Spleen (tissue), 11 donors: ENCODE results near the gene CNTNAP5. TPM values are rescaled to one million over a fixed set of nuclear protein-coding genes. Genes with fewer than 3 reads are reported as not detected.

Source experiments
- DNase-seq: peaks from one replicate; pipeline ENCODE4 v3.0.0-alpha.2; 2020
- H3K27ac ChIP-seq, 8 donors: fragments of 200-600 bp; sonication (generic) in 7 of 8; 1 replicate in 4 of 8; 2 replicates in 4 of 8; pipeline versions ENCODE4 v1.5.0 to v1.8.0; 2016 to 2021; ENCODE audit warnings: inconsistent platforms in 4 of 8, mild to moderate bottlenecking in 4 of 8, moderate library complexity in 1 of 8
- H3K27me3 ChIP-seq, 7 donors: fragments of 200-600 bp; sonication (generic) in 6 of 7; replicated peaks in 1 of 7; 1 replicate in 4 of 7; 2 replicates in 3 of 7; pipeline versions ENCODE4 v1.5.0 to v1.8.0; 2016 to 2021; ENCODE audit warnings: inconsistent platforms in 3 of 7, mild to moderate bottlenecking in 1 of 7
- H3K36me3 ChIP-seq, 6 donors: fragments of 200-600 bp; sonication (generic) in 5 of 6; 1 replicate in 4 of 6; 2 replicates in 2 of 6; pipeline versions ENCODE4 v1.5.0 to v1.8.0; 2016 to 2021; ENCODE audit warnings: inconsistent platforms in 2 of 6
- H3K4me1 ChIP-seq, 6 donors: fragments of 200-600 bp; sonication (generic) in 5 of 6; 1 replicate in 3 of 6; 2 replicates in 3 of 6; pipeline versions ENCODE4 v1.5.0 to v1.8.0; 2016 to 2021; ENCODE audit warnings: inconsistent platforms in 3 of 6
- H3K4me3 ChIP-seq, 8 donors: fragments of 200-600 bp; sonication (generic) in 7 of 8; 1 replicate in 4 of 8; 2 replicates in 4 of 8; pipeline versions ENCODE4 v1.5.0 to v1.8.0; 2016 to 2021; ENCODE audit warnings: inconsistent platforms in 4 of 8, mild to moderate bottlenecking in 4 of 8, moderate library complexity in 2 of 8
- H3K9me3 ChIP-seq, 8 donors: fragments of 200-600 bp; sonication (generic) in 7 of 8; 1 replicate in 4 of 8; 2 replicates in 4 of 8; pipeline versions ENCODE4 v1.5.0 to v1.8.0; 2016 to 2021; ENCODE audit warnings: inconsistent platforms in 4 of 8
- POLR2A ChIP-seq, 3 donors: fragments of 450-650 bp; IDR thresholded peaks; one replicate each; pipeline ENCODE4 v1.5.1; 2017; ENCODE audit warnings: antibody characterized with exemption in 3 of 3, mild to moderate bottlenecking in 1 of 3
- POLR2AphosphoS5 ChIP-seq, 3 donors: sonication (generic); formaldehyde crosslinking; IDR thresholded peaks; one replicate each; pipeline ENCODE4 v1.5.1; 2017; ENCODE audit warnings: antibody characterized with exemption in 3 of 3
- WGBS, 5 donors: extraction: QIAGEN DNeasy Blood & Tissue Kit in 3 of 5; methylation state at CpG; one replicate each; pipeline versions ENCODE4 v1.1.5 to v1.1.7; 2013 to 2018; 5-methylcytosine and 5-hydroxymethylcytosine counted together
- intact Hi-C: fragments of 100-400 bp; cut with DNase I; formaldehyde crosslinking; loops from one replicate; pipeline ENCODE4 v1.15.0; 2023; ENCODE audit warnings: low total_unique reads
- polyA plus RNA-seq, 3 donors: library from polyadenylated mRNA; stranded (reverse); fragments of 200-250 nt; gene quantifications; one replicate each; pipeline ENCODE4 v1.2.1, GENCODE V29; 2013
- total RNA-seq, 7 donors: library from RNA; depleted of rRNA in 3 of 7; stranded (reverse); fragments of >200 nt in 3 of 7; fragmentation: NEBNext Ultra II Directional in 4 of 7; extraction: Animal tissue kit (Norgen Biotek cat#: 25700) in 4 of 7; gene quantifications; one replicate each; pipeline versions ENCODE4 v1.1.0 to v1.2.1, GENCODE V29; 2016 to 2021
- TF ChIP-seq, protein P1 (sequence below), 11 experiments: fragments of 200-600 bp in 7 of 11; fragments of 450-650 bp in 4 of 11; sonication (generic) in 4 of 11; IDR thresholded peaks in 8 of 11; conservative IDR thresholded peaks in 3 of 11; 1 replicate in 7 of 11; 2 replicates in 4 of 11; pipeline versions ENCODE4 v1.4.0 to v1.8.0; 2016 to 2021; ENCODE audit warnings: antibody characterized with exemption in 11 of 11, inconsistent platforms in 4 of 11, mild to moderate bottlenecking in 1 of 11
- donor health status: healthy with polysubstance abuse.
- donor health status: DM: no; HTN: no; CAD: no; lungs with moderate emphysema.
- donor health status: DM: no; HTN: no; CAD: no.
- donor health status: Bipolar disorder and iron deficiency.
- donor health status: healthy.
- donor health status: DM: no; HTN: no; CAD: no.
- donor health status: DM: yes; HTN: yes; CAD: no.

Gene CNTNAP5
- total and polyA plus RNA-seq, 10 donors = 0.18 TPM; not detected in 9

DNA sequence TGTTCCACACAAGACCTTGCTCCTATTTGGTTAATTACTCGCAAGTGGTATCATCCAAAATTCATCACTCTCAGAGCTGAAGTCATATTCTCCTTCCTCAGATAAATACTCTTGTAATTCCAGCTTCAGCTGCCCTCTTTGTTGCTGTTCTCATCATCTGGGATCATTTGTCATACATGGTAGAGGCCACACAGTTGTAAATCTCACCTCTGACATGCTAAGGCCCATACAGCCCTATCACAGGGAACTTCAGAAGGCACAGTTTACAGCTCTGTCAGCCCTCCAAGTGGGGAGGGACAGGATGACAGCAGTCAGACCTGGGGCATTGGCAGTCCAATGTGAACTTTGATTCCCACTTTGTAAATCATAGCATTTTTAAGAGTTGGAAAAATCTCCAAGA lies 399.0 kb downstream of the CNTNAP5 start:
- WGBS, 5 donors = 85 to 100% (median 90%) methylated on average over 1 of the region's 1 CpG
- intact Hi-C loops = no loop called here

DNA sequence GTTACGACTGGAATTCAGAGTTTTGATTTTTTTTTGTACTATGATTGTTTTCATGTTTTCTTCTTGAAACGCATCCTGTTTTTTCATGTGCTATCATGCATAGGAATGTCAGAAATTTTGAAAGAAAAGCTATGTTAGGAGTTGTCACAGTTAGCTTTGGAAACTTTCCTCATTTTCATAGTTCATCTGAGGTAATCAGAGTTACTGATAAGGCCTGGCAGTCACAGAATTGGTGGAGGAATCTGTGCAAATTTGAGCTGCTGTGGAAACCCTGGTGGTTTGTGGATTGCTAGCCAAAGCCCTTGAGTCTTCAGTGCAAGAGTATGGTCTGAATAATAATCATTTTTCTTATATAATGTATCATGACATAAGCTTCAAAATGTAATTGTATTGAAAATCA lies 401.0 kb downstream of the CNTNAP5 start:
- intact Hi-C loops = no loop called here
- Histone ChIP-seq H3K4me1 (no peaks in the 10 kb centered on the region), H3K27me3 (no peaks in the 10 kb centered on the region), H3K4me3 (no peak overlapping the region), H3K9me3 (no peaks in the 10 kb centered on the region), H3K27ac (no peak overlapping the region), H3K36me3 (no peaks in the 10 kb centered on the region)
- DNase-seq = no peak
- TF ChIP-seq POLR2AphosphoS5 (IDR thresholded peaks at IDR 0.05) (no peak), POLR2A (IDR thresholded peaks at IDR 0.05) (no peak)
- TF ChIP-seq, protein P1, sequence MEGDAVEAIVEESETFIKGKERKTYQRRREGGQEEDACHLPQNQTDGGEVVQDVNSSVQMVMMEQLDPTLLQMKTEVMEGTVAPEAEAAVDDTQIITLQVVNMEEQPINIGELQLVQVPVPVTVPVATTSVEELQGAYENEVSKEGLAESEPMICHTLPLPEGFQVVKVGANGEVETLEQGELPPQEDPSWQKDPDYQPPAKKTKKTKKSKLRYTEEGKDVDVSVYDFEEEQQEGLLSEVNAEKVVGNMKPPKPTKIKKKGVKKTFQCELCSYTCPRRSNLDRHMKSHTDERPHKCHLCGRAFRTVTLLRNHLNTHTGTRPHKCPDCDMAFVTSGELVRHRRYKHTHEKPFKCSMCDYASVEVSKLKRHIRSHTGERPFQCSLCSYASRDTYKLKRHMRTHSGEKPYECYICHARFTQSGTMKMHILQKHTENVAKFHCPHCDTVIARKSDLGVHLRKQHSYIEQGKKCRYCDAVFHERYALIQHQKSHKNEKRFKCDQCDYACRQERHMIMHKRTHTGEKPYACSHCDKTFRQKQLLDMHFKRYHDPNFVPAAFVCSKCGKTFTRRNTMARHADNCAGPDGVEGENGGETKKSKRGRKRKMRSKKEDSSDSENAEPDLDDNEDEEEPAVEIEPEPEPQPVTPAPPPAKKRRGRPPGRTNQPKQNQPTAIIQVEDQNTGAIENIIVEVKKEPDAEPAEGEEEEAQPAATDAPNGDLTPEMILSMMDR (IDR thresholded peaks at IDR 0.05 in 8 of 11, conservative IDR thresholded peaks at IDR 0.05 in 3 of 11) = no peak
- WGBS, 5 donors = 83 to 93% (median 90%) methylated on average over 2 of the region's 2 CpGs

More for the DNA sequence above, 399.0 kb downstream of the CNTNAP5 start:
- TF ChIP-seq POLR2AphosphoS5 (IDR thresholded peaks at IDR 0.05) (no peak), POLR2A (IDR thresholded peaks at IDR 0.05) (no peak)
- TF ChIP-seq, protein P1 (IDR thresholded peaks at IDR 0.05 in 8 of 11, conservative IDR thresholded peaks at IDR 0.05 in 3 of 11) = no peak
- no peaks in the 10 kb centered on the region for H3K4me1 ChIP-seq
- H3K4me3 ChIP-seq = no peak overlapping the region
- no peaks in the 10 kb centered on the region for H3K9me3 ChIP-seq
- no peak overlapping the region for H3K27ac ChIP-seq
- no peaks in the 10 kb centered on the region for H3K36me3 ChIP-seq
- no peaks in the 10 kb centered on the region for H3K27me3 ChIP-seq
- no peak for DNase-seq

DNA sequence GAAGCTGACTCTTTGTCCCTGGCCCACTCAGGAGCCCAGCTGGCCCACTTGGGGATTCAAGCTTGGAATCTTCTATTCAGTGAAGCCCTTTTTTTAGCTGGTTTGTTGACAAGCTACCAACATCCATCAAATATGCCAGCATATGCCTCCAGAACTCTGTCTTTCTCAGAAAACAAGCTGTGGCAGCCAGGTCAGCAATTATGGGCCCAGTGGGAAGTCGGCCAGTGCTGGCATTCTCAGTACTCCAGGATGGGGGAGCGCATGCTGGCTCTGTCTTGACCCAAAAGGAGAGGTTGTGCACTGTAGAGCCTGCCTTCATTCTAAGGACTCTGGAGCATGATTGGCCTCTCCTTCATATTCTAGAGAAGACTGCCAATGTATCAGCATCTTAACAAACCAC lies 401.5 kb downstream of the CNTNAP5 start:
- no peak for DNase-seq
- H3K27ac ChIP-seq = no peak overlapping the region
- no peak for TF ChIP-seq POLR2AphosphoS5 (IDR thresholded peaks at IDR 0.05)
- intact Hi-C loops = no loop called here
- no peaks in the 10 kb centered on the region for H3K9me3 ChIP-seq
- no peaks in the 10 kb centered on the region for H3K36me3 ChIP-seq
- no peaks in the 10 kb centered on the region for H3K4me1 ChIP-seq
- no peak overlapping the region for H3K4me3 ChIP-seq
- H3K27me3 ChIP-seq = no peaks in the 10 kb centered on the region
- WGBS, 5 donors = 72 to 88% (median 80%) methylated on average over 2 of the region's 2 CpGs

DNA sequence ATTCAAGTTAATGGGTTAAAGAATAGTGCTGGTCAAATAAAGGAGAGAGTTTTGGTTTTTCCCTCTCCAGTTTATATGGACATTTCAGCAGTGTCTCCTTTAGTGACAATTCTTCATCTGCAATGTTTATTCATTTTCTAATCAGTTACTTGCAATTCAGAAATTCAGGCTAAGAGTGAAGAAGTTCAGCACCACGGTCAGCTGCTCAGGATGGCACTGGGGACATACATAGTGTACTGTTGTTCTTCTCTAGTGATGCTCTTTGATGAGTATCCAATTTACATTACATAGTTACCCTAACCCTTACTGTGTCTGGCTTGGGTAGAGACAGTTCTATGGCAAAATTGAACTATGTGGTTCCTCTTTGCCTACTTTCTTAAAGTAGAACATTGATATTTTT lies 412.7 kb downstream of the CNTNAP5 start:
- H3K4me3 ChIP-seq = no peak overlapping the region
- 59 to 77% (median 74%) methylated on average over 1 of the region's 1 CpG for WGBS, 5 donors
- H3K27ac ChIP-seq = no peak overlapping the region
- H3K4me1 ChIP-seq = no peaks in the 10 kb centered on the region
- no peaks in the 10 kb centered on the region for H3K9me3 ChIP-seq
- no peaks in the 10 kb centered on the region for H3K36me3 ChIP-seq
- H3K27me3 ChIP-seq = no peaks in the 10 kb centered on the region
- DNase-seq = no peak
- intact Hi-C loops = no loop called here
- TF ChIP-seq, protein P1 (IDR thresholded peaks at IDR 0.05 in 8 of 11, conservative IDR thresholded peaks at IDR 0.05 in 3 of 11) = no peak
- TF ChIP-seq POLR2AphosphoS5 (IDR thresholded peaks at IDR 0.05) (no peak), POLR2A (IDR thresholded peaks at IDR 0.05) (no peak)

DNA sequence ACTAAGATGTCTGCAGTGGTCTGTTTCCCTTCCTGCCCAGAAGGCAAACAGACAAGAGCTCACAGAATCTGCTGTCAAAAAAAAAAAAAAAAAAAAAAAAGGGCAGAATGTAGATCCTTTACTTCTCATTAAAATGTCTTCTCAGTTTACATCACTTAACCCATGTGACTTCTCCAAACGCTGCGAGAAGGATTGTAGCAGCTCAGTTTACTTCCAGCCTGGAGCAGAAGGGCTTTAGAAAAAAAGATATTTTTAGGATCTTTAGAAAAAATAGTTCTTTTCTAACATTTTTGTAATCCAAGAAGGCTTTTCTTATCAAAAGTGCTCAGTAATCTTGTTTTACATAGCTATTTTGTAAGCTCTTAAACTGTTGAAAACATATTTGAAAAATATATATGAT lies 425.4 kb downstream of the CNTNAP5 start:
- WGBS, 5 donors = 60 to 74% (median 64%) methylated on average over 2 of the region's 2 CpGs
- Histone ChIP-seq H3K4me3 (no peak overlapping the region), H3K4me1 (no peaks in the 10 kb centered on the region), H3K36me3 (no peaks in the 10 kb centered on the region), H3K27ac (no peak overlapping the region), H3K9me3 (peaks cover 0 to 23% (median 7%) of the 10 kb centered on the region in 8 donors), H3K27me3 (no peaks in the 10 kb centered on the region)
- intact Hi-C loops = no loop called here
- DNase-seq = no peak
- TF ChIP-seq POLR2AphosphoS5 (IDR thresholded peaks at IDR 0.05) (no peak), POLR2A (IDR thresholded peaks at IDR 0.05) (no peak)
- TF ChIP-seq, protein P1 (IDR thresholded peaks at IDR 0.05 in 8 of 11, conservative IDR thresholded peaks at IDR 0.05 in 3 of 11) = no peak
